Measurements from ENCODE around the gene CITED1.
"Not testable (repeated sequence)": the region's sequence is repeated elsewhere in the genome, so short reads cannot be mapped to it uniquely, and the experiment has no call there.

The CITED1 gene

DNA sequence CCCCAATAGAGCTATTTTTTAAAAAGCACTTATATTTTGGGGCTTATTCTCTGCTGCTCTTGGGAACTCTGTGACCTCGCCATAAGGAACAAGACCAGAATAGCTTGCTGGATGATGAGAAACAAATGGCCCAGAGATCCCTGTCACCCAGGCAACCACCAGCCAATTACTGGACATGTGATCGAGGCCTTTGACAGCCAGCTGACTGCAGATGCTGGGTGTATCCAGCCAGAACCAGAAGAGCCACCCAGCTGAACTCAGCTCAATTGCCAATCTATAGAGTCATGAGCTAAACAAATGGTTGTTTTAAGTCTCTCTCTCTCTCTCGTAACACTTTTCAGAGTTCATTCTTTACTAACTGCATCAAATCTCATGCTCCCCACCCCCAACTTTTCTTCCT, 24.4 kb upstream of the CITED1 start:
- 84 to 88% methylated on average over 3 of the region's 3 CpGs for WGBS, 2 experiments
- Histone ChIP-seq H3K9me3 (ENCODE audit: control insufficient read depth, low read length) (no peaks in the 10 kb centered on the region), H3K27me3 (ENCODE audit: control insufficient read depth, insufficient read depth, low read length, poor library complexity, severe bottlenecking) (no peaks in the 10 kb centered on the region), H3K4me1 (ENCODE audit: control insufficient read depth, insufficient read depth, low read length) (no peaks in the 10 kb centered on the region), H3K36me3 (ENCODE audit: control insufficient read depth, insufficient read depth, low read length) (no peaks in the 10 kb centered on the region), H3K4me3 (ENCODE audit: insufficient read depth, low read depth, low read length) (no peak overlapping the region), H3K27ac (ENCODE audit: insufficient read depth, low read depth, low read length, poor library complexity, severe bottlenecking) (no peak overlapping the region)

DNA sequence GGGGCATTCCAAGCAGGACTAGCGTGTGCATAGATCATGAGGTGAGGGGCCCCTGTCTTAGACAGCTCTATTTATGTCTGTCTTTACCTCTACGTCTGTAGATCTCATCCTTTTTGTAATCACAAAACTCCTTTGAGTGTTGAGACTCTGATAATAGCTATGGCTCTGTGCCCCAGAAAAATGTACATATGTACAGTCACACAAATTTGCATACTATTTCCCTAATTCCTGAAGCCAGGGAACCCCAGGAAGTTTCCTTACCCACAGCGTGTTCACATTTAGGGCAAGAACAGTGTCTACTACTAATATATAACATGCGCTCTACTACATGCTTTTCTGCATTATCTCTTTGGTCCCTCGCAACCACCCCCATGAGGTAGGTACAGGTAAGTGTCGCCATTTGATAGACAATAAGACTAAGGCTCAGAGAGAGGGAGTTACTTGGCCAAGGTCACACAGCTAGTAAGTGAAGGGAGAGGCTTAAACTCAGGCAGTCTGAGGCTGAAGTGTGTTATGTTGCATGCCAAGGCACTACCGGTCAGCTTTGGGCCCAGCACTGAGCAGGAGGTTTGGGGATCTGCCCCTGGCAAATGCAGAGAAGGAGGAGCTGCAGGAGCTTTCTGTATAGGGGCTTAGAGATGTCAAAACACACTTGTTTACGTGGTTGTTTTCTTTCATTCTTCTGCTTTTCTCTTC, 21.0 kb upstream of the CITED1 start:
- no peaks in the 10 kb centered on the region for H3K36me3 ChIP-seq (ENCODE audit: control insufficient read depth, insufficient read depth, low read length)
- H3K9me3 ChIP-seq (ENCODE audit: control insufficient read depth, low read length), result no peaks in the 10 kb centered on the region
- H3K4me1 ChIP-seq (ENCODE audit: control insufficient read depth, insufficient read depth, low read length), result no peaks in the 10 kb centered on the region
- H3K4me3 ChIP-seq (ENCODE audit: insufficient read depth, low read depth, low read length), result no peak overlapping the region
- no peak overlapping the region for H3K27ac ChIP-seq (ENCODE audit: insufficient read depth, low read depth, low read length, poor library complexity, severe bottlenecking)
- WGBS, 2 experiments, result 86 to 89% methylated on average over 7 to 8 of the region's 8 CpGs
- H3K27me3 ChIP-seq (ENCODE audit: control insufficient read depth, insufficient read depth, low read length, poor library complexity, severe bottlenecking), result no peaks in the 10 kb centered on the region

DNA sequence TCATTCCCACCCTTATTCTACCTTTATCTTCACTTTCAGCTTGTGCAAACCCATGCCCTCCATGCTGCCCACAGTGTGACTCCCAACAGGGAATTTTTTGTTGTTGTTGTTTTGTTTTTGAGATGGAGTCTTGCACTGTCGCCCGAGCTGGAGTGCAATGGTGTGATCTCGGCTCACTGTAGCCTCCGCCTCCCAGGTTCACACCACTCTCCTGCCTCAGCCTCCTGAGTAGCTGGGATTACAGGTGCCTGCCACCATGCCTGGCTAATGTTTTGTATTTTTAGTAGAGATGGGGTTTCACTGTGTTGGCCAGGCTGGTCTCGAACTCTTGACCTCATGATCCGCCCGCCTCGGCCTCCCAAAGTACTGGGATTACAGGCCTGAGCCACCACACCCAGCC, 13.9 kb upstream of the CITED1 start:
- not testable (repeated sequence) for H3K27me3 ChIP-seq (ENCODE audit: control insufficient read depth, insufficient read depth, low read length, poor library complexity, severe bottlenecking); H3K36me3 ChIP-seq (ENCODE audit: control insufficient read depth, insufficient read depth, low read length); H3K9me3 ChIP-seq (ENCODE audit: control insufficient read depth, low read length); H3K4me1 ChIP-seq (ENCODE audit: control insufficient read depth, insufficient read depth, low read length); H3K27ac ChIP-seq (ENCODE audit: insufficient read depth, low read depth, low read length, poor library complexity, severe bottlenecking); H3K4me3 ChIP-seq (ENCODE audit: insufficient read depth, low read depth, low read length)
- 92 to 97% methylated on average over 6 to 8 of the region's 8 CpGs for WGBS, 2 experiments

DNA sequence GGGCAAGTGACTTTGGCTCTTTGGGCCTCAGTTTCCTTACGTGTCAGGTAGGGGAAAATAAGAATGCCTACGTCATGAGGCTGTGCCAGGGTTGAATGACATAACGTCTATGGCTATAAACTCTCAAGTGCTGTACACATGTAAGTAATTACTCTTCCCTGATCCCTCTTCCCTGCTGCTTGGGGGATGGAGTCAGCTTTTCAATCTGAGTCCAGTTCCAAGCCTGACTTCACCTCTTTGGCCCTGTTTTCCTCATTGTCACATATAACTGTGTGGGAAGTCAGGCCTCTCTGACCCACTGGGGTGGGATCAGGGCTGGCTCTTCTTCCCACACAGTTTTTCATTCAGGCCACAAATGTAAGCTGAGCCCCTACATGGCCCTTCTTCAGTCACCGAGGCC, 11.4 kb upstream of the CITED1 start:
- 92 to 96% methylated on average over 3 to 4 of the region's 4 CpGs for WGBS, 2 experiments
- Histone ChIP-seq H3K4me3 (ENCODE audit: insufficient read depth, low read depth, low read length) (no peak overlapping the region), H3K27ac (ENCODE audit: insufficient read depth, low read depth, low read length, poor library complexity, severe bottlenecking) (no peak overlapping the region), H3K9me3 (ENCODE audit: control insufficient read depth, low read length) (no peaks in the 10 kb centered on the region), H3K4me1 (ENCODE audit: control insufficient read depth, insufficient read depth, low read length) (no peaks in the 10 kb centered on the region), H3K27me3 (ENCODE audit: control insufficient read depth, insufficient read depth, low read length, poor library complexity, severe bottlenecking) (no peaks in the 10 kb centered on the region), H3K36me3 (ENCODE audit: control insufficient read depth, insufficient read depth, low read length) (no peaks in the 10 kb centered on the region)

DNA sequence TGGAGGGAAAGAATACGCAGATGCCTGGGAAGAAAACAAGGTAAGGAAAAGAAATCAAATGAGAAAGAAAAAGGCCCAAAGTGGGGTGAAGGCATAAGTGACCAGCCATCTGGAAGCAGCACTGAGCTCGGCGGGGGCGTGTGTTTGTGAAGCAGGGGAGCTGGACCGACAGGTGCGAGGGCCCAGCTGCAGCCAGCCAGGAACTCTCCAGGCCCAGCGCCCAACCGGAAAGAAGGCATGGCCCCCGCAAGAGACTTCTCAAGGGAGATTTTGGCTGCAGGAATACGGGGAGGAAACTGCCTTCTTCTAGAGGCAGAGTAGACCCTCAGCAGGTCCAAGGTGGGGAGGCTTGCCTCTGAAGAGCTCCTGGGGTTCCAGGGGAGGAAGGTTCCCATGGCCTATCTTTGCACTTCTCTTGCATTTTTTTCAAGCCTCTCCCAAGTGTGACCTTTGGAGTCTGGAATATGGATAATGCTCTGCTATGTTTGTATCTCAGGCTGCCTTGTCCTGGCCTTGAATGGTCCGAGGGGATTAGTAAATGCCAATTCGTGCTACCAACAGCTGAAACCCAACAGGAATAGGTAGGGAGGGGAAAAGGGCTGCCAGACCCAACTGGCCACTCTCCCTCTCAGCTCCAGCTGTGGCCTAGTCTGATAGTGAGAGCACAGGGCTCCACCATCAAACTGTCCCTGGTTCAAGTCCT, 10.8 kb upstream of the CITED1 start:
- Histone ChIP-seq H3K9me3 (ENCODE audit: control insufficient read depth, low read length) (no peaks in the 10 kb centered on the region), H3K4me1 (ENCODE audit: control insufficient read depth, insufficient read depth, low read length) (no peaks in the 10 kb centered on the region), H3K4me3 (ENCODE audit: insufficient read depth, low read depth, low read length) (no peak overlapping the region), H3K27ac (ENCODE audit: insufficient read depth, low read depth, low read length, poor library complexity, severe bottlenecking) (no peak overlapping the region), H3K27me3 (ENCODE audit: control insufficient read depth, insufficient read depth, low read length, poor library complexity, severe bottlenecking) (no peaks in the 10 kb centered on the region), H3K36me3 (ENCODE audit: control insufficient read depth, insufficient read depth, low read length) (no peaks in the 10 kb centered on the region)
- 47% methylated on average over 12 of the region's 12 CpGs for WGBS, 2 experiments

DNA sequence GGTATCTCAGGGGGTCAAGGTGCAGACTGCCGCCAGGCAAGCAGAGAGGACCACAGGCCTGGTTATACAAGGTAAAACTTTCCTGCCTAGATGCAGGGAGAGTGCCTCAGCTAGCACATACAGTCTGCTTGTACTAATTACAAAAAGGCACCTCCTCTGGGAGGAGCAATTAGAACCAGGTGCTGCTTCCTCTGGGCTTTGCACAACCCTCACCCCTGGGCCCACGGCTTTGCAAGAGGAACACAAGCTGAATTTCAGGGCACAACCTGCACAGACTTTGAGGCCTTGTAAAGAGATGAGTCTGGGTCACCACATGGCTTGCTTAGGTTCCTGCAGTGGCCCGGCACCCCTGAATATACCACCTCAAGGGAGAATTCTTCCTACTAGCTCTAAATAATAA, 9.2 kb upstream of the CITED1 start:
- no peak overlapping the region for H3K27ac ChIP-seq (ENCODE audit: insufficient read depth, low read depth, low read length, poor library complexity, severe bottlenecking)
- H3K4me3 ChIP-seq (ENCODE audit: insufficient read depth, low read depth, low read length), result no peak overlapping the region
- H3K4me1 ChIP-seq (ENCODE audit: control insufficient read depth, insufficient read depth, low read length), result no peaks in the 10 kb centered on the region
- no peaks in the 10 kb centered on the region for H3K36me3 ChIP-seq (ENCODE audit: control insufficient read depth, insufficient read depth, low read length)
- H3K9me3 ChIP-seq (ENCODE audit: control insufficient read depth, low read length), result no peaks in the 10 kb centered on the region
- WGBS, 2 experiments, result 91 to 98% methylated on average over 3 of the region's 3 CpGs
- peaks cover 5% of the 10 kb centered on the region for H3K27me3 ChIP-seq (ENCODE audit: control insufficient read depth, insufficient read depth, low read length, poor library complexity, severe bottlenecking)

DNA sequence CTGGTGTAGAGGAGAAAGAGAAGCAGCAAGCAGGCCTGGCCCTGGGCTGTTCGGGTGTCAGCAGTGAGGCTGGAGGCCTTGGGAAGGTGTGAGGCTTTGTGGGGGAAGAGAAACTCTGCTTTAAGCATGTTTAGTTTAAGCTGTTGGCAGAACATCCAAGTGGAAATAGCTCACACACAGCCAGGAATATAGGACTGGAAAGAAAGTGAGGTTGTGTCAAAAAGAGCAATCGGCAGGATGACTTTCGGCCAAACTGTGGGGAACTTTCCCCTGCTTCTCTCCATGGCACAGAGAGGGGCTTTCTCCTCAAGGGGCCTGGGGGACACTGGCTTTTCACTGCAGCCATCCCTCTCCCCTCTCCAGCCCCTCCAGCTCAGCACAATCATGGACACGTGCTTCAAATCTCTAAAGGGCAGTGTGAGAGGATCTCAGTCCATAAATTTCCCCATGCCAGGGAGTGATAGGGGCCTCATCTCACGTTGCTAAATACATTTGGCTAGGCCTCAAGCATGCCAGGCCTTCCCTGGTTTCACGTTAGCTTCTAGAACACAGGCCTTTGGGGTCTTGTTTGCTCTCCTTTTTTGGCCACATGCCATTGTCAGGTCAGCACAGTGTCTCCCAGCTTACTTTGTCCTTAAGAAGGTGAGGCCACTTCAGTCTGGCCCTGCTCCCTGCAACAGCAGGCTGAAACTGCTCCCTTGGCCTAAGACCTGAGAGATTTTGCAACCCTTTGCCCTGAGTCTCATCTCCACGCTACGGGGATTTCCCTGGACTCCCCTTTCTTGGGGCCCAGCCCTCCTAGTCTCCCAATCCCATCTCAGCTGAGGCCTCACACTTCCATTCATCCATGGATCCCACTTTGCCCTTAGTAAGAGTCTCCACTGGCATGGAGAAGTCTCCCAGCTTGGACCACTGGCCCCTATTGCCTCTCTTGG, 8.3 kb upstream of the CITED1 start:
- no peaks in the 10 kb centered on the region for H3K4me1 ChIP-seq (ENCODE audit: control insufficient read depth, insufficient read depth, low read length)
- no peaks in the 10 kb centered on the region for H3K36me3 ChIP-seq (ENCODE audit: control insufficient read depth, insufficient read depth, low read length)
- no peak overlapping the region for H3K27ac ChIP-seq (ENCODE audit: insufficient read depth, low read depth, low read length, poor library complexity, severe bottlenecking)
- H3K27me3 ChIP-seq (ENCODE audit: control insufficient read depth, insufficient read depth, low read length, poor library complexity, severe bottlenecking), result peaks cover 14% of the 10 kb centered on the region
- no peak overlapping the region for H3K4me3 ChIP-seq (ENCODE audit: insufficient read depth, low read depth, low read length)
- 82 to 86% methylated on average over 8 of the region's 8 CpGs for WGBS, 2 experiments
- H3K9me3 ChIP-seq (ENCODE audit: control insufficient read depth, low read length), result no peaks in the 10 kb centered on the region

DNA sequence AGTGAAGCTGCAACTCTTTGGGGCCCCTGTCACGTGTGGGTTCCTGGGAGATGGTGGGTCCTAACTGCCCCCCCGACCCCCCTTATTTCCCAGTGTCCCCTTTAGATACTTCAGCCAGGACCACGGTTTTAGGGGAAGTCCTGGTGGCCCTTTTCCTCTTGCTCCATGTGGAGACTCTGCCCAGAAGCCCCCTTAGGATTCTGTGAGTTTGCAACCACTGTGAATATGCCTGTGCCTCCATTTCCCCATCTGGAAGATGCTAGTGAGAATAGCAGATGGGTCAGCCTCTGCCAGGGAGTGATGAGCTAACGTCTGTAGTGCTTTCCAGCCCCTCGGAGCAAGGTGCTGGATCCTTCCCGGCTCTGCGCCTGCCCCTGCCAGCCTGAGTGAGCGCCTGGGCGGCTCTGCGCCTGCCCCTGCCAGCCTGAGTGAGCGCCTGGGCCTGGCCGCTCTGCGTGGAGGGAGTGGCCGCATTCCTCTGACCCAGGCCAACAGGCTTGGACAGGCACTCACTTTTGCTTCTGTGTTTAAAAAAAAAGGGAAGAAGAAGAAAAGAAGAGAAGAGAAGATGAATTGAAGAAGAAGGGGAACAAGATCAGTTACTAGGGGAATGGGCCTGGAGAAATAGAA, 6.7 kb upstream of the CITED1 start:
- Histone ChIP-seq H3K27ac (ENCODE audit: insufficient read depth, low read depth, low read length, poor library complexity, severe bottlenecking) (no peak overlapping the region), H3K27me3 (ENCODE audit: control insufficient read depth, insufficient read depth, low read length, poor library complexity, severe bottlenecking) (peaks cover 29% of the 10 kb centered on the region), H3K36me3 (ENCODE audit: control insufficient read depth, insufficient read depth, low read length) (no peaks in the 10 kb centered on the region), H3K4me3 (ENCODE audit: insufficient read depth, low read depth, low read length) (no peak overlapping the region), H3K9me3 (ENCODE audit: control insufficient read depth, low read length) (no peaks in the 10 kb centered on the region), H3K4me1 (ENCODE audit: control insufficient read depth, insufficient read depth, low read length) (no peaks in the 10 kb centered on the region)
- WGBS, 2 experiments, result 85 to 87% methylated on average over 14 of the region's 14 CpGs

DNA sequence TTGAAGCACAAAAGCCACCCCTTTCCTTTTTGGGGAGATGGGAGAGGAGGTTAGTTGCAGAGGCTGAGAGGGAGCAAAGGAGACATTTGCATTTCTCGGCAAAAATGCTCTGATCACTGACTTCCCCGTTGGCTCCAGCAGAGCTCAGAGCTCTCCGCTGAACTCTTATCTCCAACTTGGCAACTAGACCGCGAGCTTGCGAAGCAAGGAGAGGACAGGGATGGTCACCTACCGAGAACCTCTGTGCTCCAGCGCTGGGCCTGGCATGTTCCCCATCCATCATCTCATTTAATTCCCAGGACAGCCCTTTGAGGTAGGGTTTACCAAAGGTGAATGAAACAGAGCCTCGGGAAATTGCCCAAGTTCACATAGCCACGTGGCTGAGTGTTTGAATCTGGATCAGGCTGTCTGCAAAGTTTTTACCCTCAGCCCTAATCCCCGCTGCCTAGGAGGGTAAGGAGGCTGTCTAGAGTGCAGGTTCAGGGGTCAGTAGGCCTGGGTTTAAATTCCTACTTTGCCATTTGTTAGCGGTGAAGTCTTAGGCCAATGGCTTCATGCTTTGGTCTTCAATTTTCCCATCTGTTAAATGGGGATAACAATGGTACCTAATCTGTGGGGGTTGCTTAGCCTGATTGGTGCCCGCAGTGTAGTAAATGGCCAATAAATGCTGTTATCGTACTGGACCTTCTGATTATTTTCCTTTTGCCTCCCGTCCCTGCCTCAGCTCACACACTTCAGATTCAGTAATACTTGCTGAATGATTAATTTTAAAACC, 3.8 kb upstream of the CITED1 start:
- 16 to 22% methylated on average over 12 to 14 of the region's 15 CpGs for WGBS, 2 experiments
- no peaks in the 10 kb centered on the region for H3K9me3 ChIP-seq (ENCODE audit: control insufficient read depth, low read length)
- H3K27me3 ChIP-seq (ENCODE audit: control insufficient read depth, insufficient read depth, low read length, poor library complexity, severe bottlenecking), result peaks cover 52% of the 10 kb centered on the region
- no peak overlapping the region for H3K4me3 ChIP-seq (ENCODE audit: insufficient read depth, low read depth, low read length)
- H3K27ac ChIP-seq (ENCODE audit: insufficient read depth, low read depth, low read length, poor library complexity, severe bottlenecking), result no peak overlapping the region
- no peaks in the 10 kb centered on the region for H3K4me1 ChIP-seq (ENCODE audit: control insufficient read depth, insufficient read depth, low read length)
- H3K36me3 ChIP-seq (ENCODE audit: control insufficient read depth, insufficient read depth, low read length), result no peaks in the 10 kb centered on the region
